Small intestine (tissue), 7 donors: ENCODE measurements around the gene VTI1A. TPM values are rescaled to one million over a fixed set of nuclear protein-coding genes. Genes with fewer than 3 reads are reported as not detected.
A peak's percentile ranks its signal among the peaks of the same experiment; 100 is the strongest.
"Not testable (repeated sequence)": the region's sequence is repeated elsewhere in the genome, so short reads cannot be mapped to it uniquely, and the experiment has no call there.

Experiments used
- DNase-seq, 2 donors: peaks; one replicate each; pipeline versions ENCODE4 v3.0.0 to v3.0.0-alpha.2; 2013
- FAIRE-seq: peaks from 2 replicates; lab custom pipeline; 2012; peaks lifted over from hg19 to GRCh38; lab: Jason Lieb, UNC
- H3K27ac ChIP-seq, 3 donors: one replicate each; pipeline ENCODE4 v1.5.1; 2013; ENCODE audit warnings: low read length in 2 of 3, mild to moderate bottlenecking in 2 of 3, control low read depth in 1 of 3, inconsistent platforms in 1 of 3, low read depth in 1 of 3, moderate library complexity in 1 of 3
- H3K27me3 ChIP-seq, 3 donors: one replicate each; pipeline ENCODE4 v1.6.1; 2013; ENCODE audit warnings: low read length in 3 of 3, inconsistent platforms in 1 of 3; ENCODE audit not compliant: control insufficient read depth in 3 of 3, insufficient read depth in 3 of 3
- H3K36me3 ChIP-seq, 3 donors: one replicate each; pipeline ENCODE4 v1.6.1; 2013; ENCODE audit warnings: low read length in 3 of 3, inconsistent platforms in 1 of 3, low read depth in 1 of 3, mild to moderate bottlenecking in 1 of 3, moderate library complexity in 1 of 3; ENCODE audit not compliant: control insufficient read depth in 3 of 3, insufficient read depth in 2 of 3
- H3K4me1 ChIP-seq, 3 donors: one replicate each; pipeline ENCODE4 v1.6.1; 2013; ENCODE audit warnings: low read length in 2 of 3, inconsistent platforms in 1 of 3, low read depth in 1 of 3, mild to moderate bottlenecking in 1 of 3, moderate library complexity in 1 of 3; ENCODE audit not compliant: control insufficient read depth in 3 of 3, insufficient read depth in 2 of 3
- H3K4me3 ChIP-seq, 3 donors: one replicate each; pipeline ENCODE4 v1.5.1; 2013; ENCODE audit warnings: low read length in 3 of 3, control low read depth in 1 of 3, inconsistent platforms in 1 of 3, low read depth in 1 of 3, mild to moderate bottlenecking in 1 of 3, moderate library complexity in 1 of 3
- H3K9me3 ChIP-seq, 2 donors: one replicate each; pipeline ENCODE4 v1.6.1; 2013; ENCODE audit warnings: low read depth in 1 of 2, low read length in 1 of 2; ENCODE audit not compliant: control insufficient read depth in 2 of 2, insufficient read depth in 1 of 2
- WGBS, 3 donors: extraction: QIAGEN DNeasy Blood & Tissue Kit; methylation state at CpG; one replicate each; pipeline ENCODE4 v1.1.7; 2013; 5-methylcytosine and 5-hydroxymethylcytosine counted together
- polyA plus RNA-seq, 4 donors: library from polyadenylated mRNA; stranded (reverse) in 3 of 4; unstranded in 1 of 4; fragments of 200-250 nt in 3 of 4; fragments of 120-200 nt in 1 of 4; gene quantifications; one replicate each; pipeline versions ENCODE4 v1.2.1 to v1.2.3, GENCODE V29; 2013
- donor health status: healthy with polysubstance abuse.
- donor health status: control.
- donor health status: control.
- donor health status: Bipolar disorder and iron deficiency.
- donor health status: healthy.

VTI1A gene
- polyA plus RNA-seq, 4 donors: 13.8 to 16.8 (median 16.0) TPM

DNA sequence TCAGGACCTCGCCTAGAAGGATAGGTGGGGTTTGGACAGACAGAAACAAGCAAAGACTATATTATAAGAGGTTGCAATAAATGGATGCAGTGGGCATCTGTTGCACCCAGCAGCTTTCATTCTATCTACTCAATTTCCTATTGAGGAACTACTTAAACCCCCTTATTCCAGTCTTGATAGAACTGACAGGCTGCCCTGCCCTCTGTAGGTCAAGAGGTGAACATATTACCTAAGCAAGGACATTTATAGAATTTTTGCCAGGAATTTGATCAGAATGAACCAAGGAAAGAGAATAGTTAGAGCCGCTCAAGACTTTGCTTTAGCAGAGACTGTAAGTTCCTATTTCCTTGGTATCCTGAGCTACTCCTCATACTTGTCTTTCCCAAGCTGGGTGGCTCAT, 9.5 kb downstream of the VTI1A start:
- no peaks in the 10 kb centered on the region for H3K27me3 ChIP-seq
- no peak for DNase-seq
- peaks cover 0 to 4% (median 2%) of the 10 kb centered on the region in 3 donors for H3K36me3 ChIP-seq
- no peak for FAIRE-seq
- H3K9me3 ChIP-seq: no peaks in the 10 kb centered on the region
- no peaks in the 10 kb centered on the region for H3K4me1 ChIP-seq
- WGBS, 3 donors: 93 to 98% (median 97%) methylated on average over 2 of the region's 2 CpGs
- no peak overlapping the region for H3K27ac ChIP-seq
- H3K4me3 ChIP-seq: no peak overlapping the region

- H3K4me3 ChIP-seq: no peak overlapping the region
- peaks cover 0 to 7% (median 2%) of the 10 kb centered on the region in 3 donors for H3K36me3 ChIP-seq
- 94 to 98% (median 97%) methylated on average over 2 of the region's 2 CpGs for WGBS, 3 donors
- DNase-seq (no peak), FAIRE-seq (no peak)
- H3K27me3 ChIP-seq: no peaks in the 10 kb centered on the region
- H3K27ac ChIP-seq: no peak overlapping the region
- H3K4me1 ChIP-seq: no peaks in the 10 kb centered on the region
- no peaks in the 10 kb centered on the region for H3K9me3 ChIP-seq
Observed at GRCh38 chr10:112460366-112460765, 13.4 kb downstream of the VTI1A start.

DNA sequence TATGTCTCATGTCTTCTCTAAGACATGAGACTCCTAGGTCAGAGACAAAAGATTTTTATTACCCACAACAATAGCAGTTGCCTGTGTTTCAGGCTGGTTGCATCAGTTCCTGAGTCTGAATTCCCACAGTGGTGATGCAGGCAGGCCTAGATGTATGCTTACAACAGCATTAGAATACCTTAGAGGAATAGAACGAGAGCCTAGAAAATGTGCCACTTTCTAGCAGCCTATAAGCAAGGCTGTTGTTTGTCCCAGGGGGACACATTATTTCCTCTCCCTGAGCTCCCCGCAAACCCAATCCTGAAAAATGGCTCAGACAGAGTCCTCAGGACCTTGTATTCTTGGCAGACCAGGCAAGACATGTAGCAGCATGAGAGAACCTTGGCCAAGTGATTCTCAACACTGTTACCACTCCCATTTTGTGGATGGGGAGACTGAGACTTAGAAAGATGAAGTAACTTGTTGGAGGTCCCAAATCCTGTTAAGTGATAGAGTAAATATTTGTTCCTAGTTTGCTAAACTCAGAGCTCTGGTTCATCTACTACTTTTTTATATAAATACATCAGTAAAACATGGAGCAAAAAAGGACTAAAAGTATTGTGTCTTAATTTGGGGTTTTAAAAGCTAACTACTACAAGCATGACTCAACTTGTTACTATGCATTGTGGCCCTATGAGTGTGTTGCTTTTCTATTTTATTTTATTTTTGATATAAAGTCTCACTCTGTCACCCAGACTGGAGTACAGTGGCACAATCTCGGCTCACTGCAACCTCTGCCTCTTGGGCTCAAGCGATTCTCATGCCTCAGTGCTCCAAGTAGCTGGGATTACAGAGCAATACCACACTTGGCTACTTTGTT, 14.2 kb downstream of the VTI1A start:
- WGBS, 3 donors: 96 to 99% (median 98%) methylated on average over 4 of the region's 4 CpGs
- FAIRE-seq (no peak), DNase-seq (no peak)
- Histone ChIP-seq H3K4me1 (no peaks in the 10 kb centered on the region), H3K27me3 (no peaks in the 10 kb centered on the region), H3K36me3 (peaks cover 0 to 7% (median 4%) of the 10 kb centered on the region in 3 donors), H3K27ac (no peak overlapping the region), H3K9me3 (no peaks in the 10 kb centered on the region), H3K4me3 (no peak overlapping the region)

- H3K9me3 ChIP-seq, DNase-seq, H3K27ac ChIP-seq, H3K4me1 ChIP-seq, H3K36me3 ChIP-seq, H3K27me3 ChIP-seq, H3K4me3 ChIP-seq, FAIRE-seq: not testable (repeated sequence)
- 96 to 99% (median 96%) methylated on average over 5 of the region's 5 CpGs for WGBS, 3 donors
Observed at GRCh38 chr10:112464074-112464473, 17.1 kb downstream of the VTI1A start.

DNA sequence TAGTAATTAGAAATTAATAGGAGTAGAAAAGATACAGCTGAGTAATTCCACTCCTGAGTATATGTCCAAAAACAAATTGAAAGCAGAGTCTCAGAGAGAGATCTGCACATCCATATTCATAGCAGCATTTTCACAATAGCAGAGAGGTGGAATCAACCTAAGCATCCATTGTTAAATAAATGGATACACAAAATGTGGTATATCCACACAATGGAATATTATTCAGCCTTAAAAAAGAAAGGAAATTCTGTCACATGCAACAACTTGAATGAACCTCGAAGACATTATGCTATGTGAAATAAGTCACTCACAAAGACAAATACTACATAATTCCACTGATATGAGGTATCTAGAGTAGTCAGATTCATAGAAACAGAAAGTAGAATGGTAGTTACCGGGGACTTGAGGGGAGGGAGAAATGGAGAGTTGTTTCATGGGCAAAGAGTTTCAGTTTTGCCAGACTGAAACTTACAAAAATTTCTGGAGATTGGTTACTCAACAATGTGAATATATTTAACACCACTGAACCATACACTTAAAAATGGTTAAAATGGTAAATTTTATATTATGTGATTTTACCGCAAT, 18.4 kb downstream of the VTI1A start:
- Histone ChIP-seq H3K9me3 (no peaks in the 10 kb centered on the region), H3K4me1 (no peaks in the 10 kb centered on the region), H3K27ac (no peak overlapping the region), H3K36me3 (peaks cover 0 to 10% (median 7%) of the 10 kb centered on the region in 3 donors), H3K27me3 (no peaks in the 10 kb centered on the region), H3K4me3 (no peak overlapping the region)
- no peak for FAIRE-seq
- WGBS, 3 donors: 85 to 96% (median 88%) methylated on average over 3 of the region's 3 CpGs
- DNase-seq: no peak

DNA sequence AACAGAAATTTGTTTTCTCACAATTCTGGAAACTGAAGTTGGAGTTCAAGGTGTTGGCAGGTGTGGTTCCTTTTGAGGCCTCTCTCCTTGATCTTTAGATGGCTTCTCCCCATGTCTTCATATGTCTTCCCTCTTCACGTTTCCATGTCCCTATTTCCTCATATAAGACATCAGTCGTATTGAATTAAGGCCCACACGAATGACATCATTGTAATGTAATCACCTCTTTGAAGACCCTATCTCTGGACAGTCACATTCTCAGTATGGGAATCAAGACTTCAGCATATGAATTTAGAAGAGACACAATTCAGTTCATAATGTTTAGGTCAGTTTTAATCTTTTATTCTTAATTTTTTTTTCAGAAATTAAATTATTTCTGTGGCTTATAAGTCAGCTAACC, 19.8 kb downstream of the VTI1A start:
- Histone ChIP-seq H3K9me3 (no peaks in the 10 kb centered on the region), H3K4me3 (no peak overlapping the region), H3K4me1 (no peaks in the 10 kb centered on the region), H3K27ac (no peak overlapping the region), H3K27me3 (no peaks in the 10 kb centered on the region), H3K36me3 (peaks cover 0 to 10% (median 5%) of the 10 kb centered on the region in 3 donors)
- FAIRE-seq (no peak), DNase-seq (no peak)
- 84 to 87% (median 86%) methylated on average over 3 of the region's 3 CpGs for WGBS, 3 donors

DNA sequence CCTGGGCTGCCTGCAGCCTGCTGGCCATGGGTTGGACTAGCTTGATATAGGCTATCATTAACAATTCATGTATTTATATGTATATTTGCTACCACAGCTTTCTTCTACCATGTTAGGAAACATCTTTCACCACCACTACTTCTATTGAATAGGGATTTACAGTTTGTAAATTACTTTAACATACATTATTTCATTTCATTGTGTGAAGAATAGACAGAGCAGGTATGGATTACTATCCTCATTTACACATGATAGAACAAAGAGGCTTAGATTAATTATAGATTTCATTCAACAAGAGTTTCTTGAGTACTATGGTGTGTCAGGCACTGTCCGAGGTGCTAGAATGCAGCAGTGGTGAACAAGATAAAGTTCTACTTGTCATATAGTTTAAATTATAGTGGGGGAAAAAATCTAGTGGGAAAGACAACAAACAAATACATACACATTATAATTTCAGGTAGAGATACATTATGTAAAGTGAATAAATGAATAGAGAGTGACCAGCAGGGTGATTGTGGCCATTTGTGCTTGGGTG, 20.6 kb downstream of the VTI1A start:
- 92 to 97% (median 96%) methylated on average over 1 of the region's 1 CpG for WGBS, 3 donors
- H3K36me3 ChIP-seq: peaks cover 0 to 10% (median 5%) of the 10 kb centered on the region in 3 donors
- no peak overlapping the region for H3K4me3 ChIP-seq
- no peak overlapping the region for H3K27ac ChIP-seq
- DNase-seq: no peak
- H3K4me1 ChIP-seq: peaks cover 0 to 2% (median 0%) of the 10 kb centered on the region in 3 donors
- no peaks in the 10 kb centered on the region for H3K9me3 ChIP-seq
- H3K27me3 ChIP-seq: no peaks in the 10 kb centered on the region
- FAIRE-seq: no peak

- H3K4me3 ChIP-seq: no peak overlapping the region
- peaks cover 0 to 2% (median 0%) of the 10 kb centered on the region in 3 donors for H3K4me1 ChIP-seq
- H3K9me3 ChIP-seq: no peaks in the 10 kb centered on the region
- FAIRE-seq (peak; percentile 39), DNase-seq (peak; percentile 65 to 79)
- peak overlapping the region in 1 of 3 donors; percentile 20 for H3K27ac ChIP-seq
- peaks cover 0 to 7% (median 2%) of the 10 kb centered on the region in 3 donors for H3K36me3 ChIP-seq
- H3K27me3 ChIP-seq: no peaks in the 10 kb centered on the region
- 5 to 16% (median 9%) methylated on average over 4 of the region's 4 CpGs for WGBS, 3 donors
Observed at GRCh38 chr10:112471878-112472487, 25.0 kb downstream of the VTI1A start.
